NCI-H1694 treated with DMSO at 0.1 percent for 48 hours (cell line): ENCODE data around the gene RAB23.
A peak's percentile ranks its signal among the peaks of the same experiment; 100 is the strongest.

ENCODE experiments used
- DNase-seq: peaks from one replicate; lab custom pipeline; 2025; lab: John Stamatoyannopoulos, UW

The RAB23 gene

GRCh38 chr6:57242505-57242904 lies 20.4 kb upstream of the RAB23 start:
- no peak for DNase-seq

GRCh38 chr6:57226221-57226620 lies 4.1 kb upstream of the RAB23 start:
- no peak for DNase-seq

- DNase-seq = no peak
Observed at GRCh38 chr6:57224769-57225515, 2.8 kb upstream of the RAB23 start.

- no peak for DNase-seq
Observed at GRCh38 chr6:57222743-57223077, 603 bp upstream of the RAB23 start.

- peak; percentile 31 for DNase-seq
Observed at GRCh38 chr6:57221191-57221935, 744 bp downstream of the RAB23 start.

- DNase-seq = no peak
Observed at GRCh38 chr6:57220083-57220703, 1.9 kb downstream of the RAB23 start.

GRCh38 chr6:57217270-57217669 lies 4.8 kb downstream of the RAB23 start:
- no peak for DNase-seq

GRCh38 chr6:57216235-57217101 lies 5.6 kb downstream of the RAB23 start:
- no peak for DNase-seq

- no peak for DNase-seq
Observed at GRCh38 chr6:57215260-57215659, 6.8 kb downstream of the RAB23 start.

GRCh38 chr6:57210060-57210459 lies 12.0 kb downstream of the RAB23 start:
- DNase-seq = no peak

- DNase-seq = no peak
Observed at GRCh38 chr6:57209030-57209429, 13.1 kb downstream of the RAB23 start.

- no peak for DNase-seq
Observed at GRCh38 chr6:57207872-57208271, 14.2 kb downstream of the RAB23 start.

GRCh38 chr6:57207141-57207540 lies 15.0 kb downstream of the RAB23 start:
- DNase-seq = no peak

GRCh38 chr6:57205550-57206328 lies 16.4 kb downstream of the RAB23 start:
- no peak for DNase-seq

GRCh38 chr6:57201718-57202117 lies 20.4 kb downstream of the RAB23 start:
- DNase-seq = no peak

GRCh38 chr6:57198926-57199636 lies 23.0 kb downstream of the RAB23 start:
- no peak for DNase-seq

GRCh38 chr6:57195457-57195856 lies 26.6 kb downstream of the RAB23 start:
- DNase-seq = no peak

GRCh38 chr6:57193177-57193576 lies 28.9 kb downstream of the RAB23 start:
- no peak for DNase-seq

GRCh38 chr6:57190140-57190539 lies 32.0 kb downstream of the RAB23 start:
- no peak for DNase-seq

GRCh38 chr6:57183336-57183735 lies 38.8 kb downstream of the RAB23 start:
- DNase-seq = no peak

- no peak for DNase-seq
Observed at GRCh38 chr6:57182017-57182432, 40.1 kb downstream of the RAB23 start.
